Brain microvascular endothelial cell (primary cell): Measurements from ENCODE around the gene SFXN1.

ENCODE experiments used
- DNase-seq: peaks from one replicate; pipeline ENCODE4 v3.0.0-alpha.2; 2020
- H3K27ac ChIP-seq: fragments of 250-450 bp; sonication (Bioruptor Pico); 2 replicates; pipeline ENCODE4 v1.5.1; 2020; ENCODE audit warnings: mild to moderate bottlenecking, moderate library complexity
- H3K27me3 ChIP-seq: fragments of 250-450 bp; sonication (Bioruptor Pico); replicated peaks from 2 replicates; pipeline ENCODE4 v1.5.1; 2020; ENCODE audit warnings: mild to moderate bottlenecking
- H3K36me3 ChIP-seq: fragments of 250-450 bp; sonication (Bioruptor Pico); replicated peaks from 2 replicates; pipeline ENCODE4 v1.5.1; 2020; ENCODE audit warnings: mild to moderate bottlenecking
- H3K4me3 ChIP-seq: 2 replicates; pipeline ENCODE4 v1.5.1; 2011; ENCODE audit warnings: low read depth, mild to moderate bottlenecking, control low read depth, low read length, moderate library complexity
- in situ Hi-C: cut with HindIII; loops from 2 replicates; pipeline ENCODE4 v1.10.0; 2017; ENCODE audit warnings: low sequenced_read_pairs, low pct_ligation_motif_present
- TF ChIP-seq, protein P1 (sequence below): IDR thresholded peaks from 2 replicates; pipeline ENCODE4 v1.5.1; 2011; ENCODE audit warnings: low read depth, mild to moderate bottlenecking, moderate library complexity, low read length, control low read depth, inconsistent platforms; ENCODE audit errors: missing control alignments

The SFXN1 gene

DNA sequence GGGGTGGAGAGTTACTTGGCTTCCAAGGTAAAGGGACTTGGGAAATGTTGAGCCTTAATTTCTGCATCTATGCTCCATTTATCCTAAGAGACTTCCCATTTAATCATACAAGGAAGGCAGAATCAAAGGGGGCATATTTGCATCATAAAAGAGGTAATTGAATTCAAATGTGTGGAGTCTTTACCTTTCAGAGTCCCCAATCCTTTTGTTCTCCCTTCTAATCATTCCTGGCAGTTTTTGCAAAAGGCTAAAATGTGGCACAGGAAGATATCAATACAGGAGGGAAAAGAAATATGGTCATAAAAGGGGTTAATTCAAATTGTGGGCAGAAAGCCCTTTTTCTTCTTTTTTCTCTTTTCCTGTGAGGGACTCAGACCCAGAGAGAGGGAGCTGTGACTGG lies 69.5 kb downstream of the SFXN1 start:
- in situ Hi-C loops: no loop called here
- no peak for DNase-seq
- no peak overlapping the region for H3K27ac ChIP-seq

DNA sequence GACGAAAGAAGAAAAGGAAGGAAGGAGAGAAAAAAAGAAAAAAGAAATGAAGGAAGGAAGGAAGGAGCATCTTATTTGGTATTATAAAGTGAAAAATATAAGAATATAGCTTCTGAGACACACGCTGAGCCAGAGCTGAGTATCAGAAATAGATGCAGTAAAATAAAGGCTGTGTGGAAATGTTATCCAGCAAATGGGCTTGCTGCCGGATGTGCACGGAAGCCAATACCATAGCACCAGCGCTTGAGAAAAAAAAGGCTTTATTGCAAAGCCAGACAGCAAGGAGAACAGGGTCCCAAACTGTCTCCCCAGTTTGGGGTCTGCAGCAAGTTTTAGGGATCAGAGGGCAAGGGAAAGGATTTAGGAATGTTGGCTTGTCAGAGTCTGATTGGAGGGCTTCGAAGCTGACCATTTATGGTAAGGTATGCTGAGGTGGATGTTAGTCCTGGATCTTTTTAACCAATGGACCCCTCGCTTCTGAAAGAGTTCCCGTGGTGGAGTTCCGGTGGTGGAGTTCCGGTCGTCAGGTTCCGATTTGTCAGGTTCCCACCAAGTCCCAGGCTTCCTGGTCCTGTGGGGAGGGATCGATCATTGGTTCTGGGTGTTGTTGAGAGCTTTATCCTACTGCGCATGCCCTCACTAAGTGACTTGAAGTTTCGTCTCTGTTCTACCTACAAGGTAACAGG lies 70.4 kb downstream of the SFXN1 start:
- in situ Hi-C loops: no loop called here

More for the DNA sequence above, 69.5 kb downstream of the SFXN1 start:
- Histone ChIP-seq H3K36me3 (no peaks in the 10 kb centered on the region), H3K4me3 (no peak overlapping the region), H3K27me3 (no peaks in the 10 kb centered on the region)
- TF ChIP-seq, protein P1, sequence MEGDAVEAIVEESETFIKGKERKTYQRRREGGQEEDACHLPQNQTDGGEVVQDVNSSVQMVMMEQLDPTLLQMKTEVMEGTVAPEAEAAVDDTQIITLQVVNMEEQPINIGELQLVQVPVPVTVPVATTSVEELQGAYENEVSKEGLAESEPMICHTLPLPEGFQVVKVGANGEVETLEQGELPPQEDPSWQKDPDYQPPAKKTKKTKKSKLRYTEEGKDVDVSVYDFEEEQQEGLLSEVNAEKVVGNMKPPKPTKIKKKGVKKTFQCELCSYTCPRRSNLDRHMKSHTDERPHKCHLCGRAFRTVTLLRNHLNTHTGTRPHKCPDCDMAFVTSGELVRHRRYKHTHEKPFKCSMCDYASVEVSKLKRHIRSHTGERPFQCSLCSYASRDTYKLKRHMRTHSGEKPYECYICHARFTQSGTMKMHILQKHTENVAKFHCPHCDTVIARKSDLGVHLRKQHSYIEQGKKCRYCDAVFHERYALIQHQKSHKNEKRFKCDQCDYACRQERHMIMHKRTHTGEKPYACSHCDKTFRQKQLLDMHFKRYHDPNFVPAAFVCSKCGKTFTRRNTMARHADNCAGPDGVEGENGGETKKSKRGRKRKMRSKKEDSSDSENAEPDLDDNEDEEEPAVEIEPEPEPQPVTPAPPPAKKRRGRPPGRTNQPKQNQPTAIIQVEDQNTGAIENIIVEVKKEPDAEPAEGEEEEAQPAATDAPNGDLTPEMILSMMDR: no peak

DNA sequence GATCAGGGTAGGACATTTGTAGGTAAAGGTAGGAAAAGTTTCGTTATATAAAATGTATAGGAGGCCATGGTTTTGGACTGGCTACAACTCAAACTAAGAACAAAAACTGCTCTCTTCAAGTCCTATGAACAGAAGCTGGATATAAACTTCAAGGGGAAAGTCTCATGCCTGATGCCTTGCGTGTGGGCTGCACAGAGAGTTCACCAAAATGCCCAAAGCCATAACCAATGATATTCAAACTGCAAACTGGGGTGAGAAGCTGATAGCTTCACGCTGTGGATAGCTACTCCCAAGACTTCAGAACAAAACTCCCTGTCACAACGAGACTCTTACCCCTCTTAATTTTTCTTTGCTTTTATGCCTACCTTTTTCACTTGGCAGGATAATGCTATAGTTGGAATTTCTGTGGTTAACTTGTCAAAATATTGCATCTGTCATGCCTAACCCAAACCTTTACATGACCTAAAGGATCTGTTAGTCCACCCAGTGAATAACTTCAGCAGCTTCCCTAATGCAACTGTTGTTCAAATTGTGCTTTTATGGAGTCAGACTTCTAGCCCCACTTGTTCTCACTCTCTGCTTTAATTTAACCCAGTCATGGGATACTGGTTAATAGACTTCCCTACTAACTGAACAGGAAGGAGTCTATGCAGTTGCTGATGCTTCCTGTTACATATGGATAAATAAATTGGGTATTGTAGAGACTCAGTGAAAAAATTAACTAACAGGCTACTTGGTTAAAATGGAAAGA lies 71.9 kb downstream of the SFXN1 start:
- no peak for DNase-seq
- H3K27me3 ChIP-seq: no peaks in the 10 kb centered on the region
- TF ChIP-seq, protein P1: no peak
- no peak overlapping the region for H3K4me3 ChIP-seq
- in situ Hi-C loops: no loop called here
- no peaks in the 10 kb centered on the region for H3K36me3 ChIP-seq
- H3K27ac ChIP-seq: no peak overlapping the region

More for the DNA sequence above, 70.4 kb downstream of the SFXN1 start:
- no peaks in the 10 kb centered on the region for H3K36me3 ChIP-seq
- no peaks in the 10 kb centered on the region for H3K27me3 ChIP-seq
- no peak overlapping the region for H3K4me3 ChIP-seq
- no peak for DNase-seq
- TF ChIP-seq, protein P1: no peak
- H3K27ac ChIP-seq: no peak overlapping the region

DNA sequence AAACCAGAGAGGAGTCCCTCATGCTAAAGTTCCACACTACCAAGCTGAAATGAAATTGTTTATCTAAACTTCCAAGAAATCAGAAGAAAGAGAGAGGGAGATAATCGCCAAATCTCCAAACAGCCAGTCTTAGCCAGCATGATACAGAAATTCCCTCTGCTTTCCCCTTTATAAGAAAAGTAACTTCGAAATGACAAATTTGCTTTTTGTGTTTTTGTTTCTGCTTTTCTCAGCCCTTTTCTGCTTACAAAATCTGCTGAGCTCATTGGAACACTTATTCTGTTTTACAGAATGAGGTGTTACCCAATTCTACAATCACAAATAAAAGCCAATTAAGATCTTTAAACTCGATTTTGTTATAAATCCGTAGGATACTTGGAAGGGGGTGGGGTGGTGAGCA lies 72.9 kb downstream of the SFXN1 start:
- Histone ChIP-seq H3K4me3 (no peak overlapping the region), H3K27ac (no peak overlapping the region), H3K36me3 (no peaks in the 10 kb centered on the region), H3K27me3 (no peaks in the 10 kb centered on the region)
- DNase-seq: no peak
- in situ Hi-C loops: no loop called here
- TF ChIP-seq, protein P1: no peak

GRCh38 chr5:175554296-175554695 lies 75.9 kb downstream of the SFXN1 start:
- Histone ChIP-seq H3K4me3 (no peak overlapping the region), H3K36me3 (no peaks in the 10 kb centered on the region), H3K27me3 (no peaks in the 10 kb centered on the region), H3K27ac (no peak overlapping the region)
- in situ Hi-C loops: no loop called here
- DNase-seq: no peak
- TF ChIP-seq, protein P1: no peak
